Esophagus muscularis mucosa (tissue), 4 donors: ENCODE results near the gene NUP214.

Source experiments
- CTCF ChIP-seq, 3 experiments: fragments of 200-600 bp in 2 of 3; fragments of 450-650 bp in 1 of 3; sonication (generic) in 2 of 3; IDR thresholded peaks; one replicate each; pipeline ENCODE4 v1.5.1; 2017 to 2019; ENCODE audit warnings: antibody characterized with exemption in 3 of 3, mild to moderate bottlenecking in 2 of 3, moderate library complexity in 1 of 3
- EP300 ChIP-seq: sonication (generic); formaldehyde crosslinking; IDR thresholded peaks from one replicate; pipeline ENCODE4 v1.6.1; 2017; ENCODE audit warnings: antibody characterized with exemption
- POLR2A ChIP-seq: fragments of 450-650 bp; IDR thresholded peaks from one replicate; pipeline ENCODE4 v1.6.1; 2017; ENCODE audit warnings: antibody characterized with exemption, moderate library complexity, mild to moderate bottlenecking, low read depth
- POLR2AphosphoS5 ChIP-seq, 2 donors: sonication (generic); formaldehyde crosslinking; IDR thresholded peaks; one replicate each; pipeline ENCODE4 v1.6.1; 2017; ENCODE audit warnings: antibody characterized with exemption in 2 of 2

DNA sequence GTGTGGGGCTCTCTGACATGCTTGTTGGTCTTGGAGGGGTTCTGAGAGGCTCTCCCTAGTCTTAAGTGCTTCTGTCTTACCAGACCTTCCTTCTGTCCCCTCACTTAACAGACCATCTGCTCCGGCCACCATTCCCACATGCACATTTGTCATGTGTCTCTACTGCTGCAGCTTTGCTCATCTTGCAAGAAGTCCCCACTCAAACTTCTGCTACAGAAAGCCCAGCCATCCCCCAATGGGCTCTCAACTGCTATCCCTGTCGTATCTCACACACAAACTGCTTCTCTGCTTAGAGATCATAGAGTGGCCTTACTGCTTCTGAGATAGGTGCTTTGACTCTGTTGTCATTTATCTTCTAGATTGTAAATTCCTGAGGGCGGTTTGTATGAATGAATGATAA, 69.4 kb downstream of the NUP214 start:
- no peak for TF ChIP-seq CTCF (IDR thresholded peaks at IDR 0.05)
- TF ChIP-seq POLR2A, result no peak
- no peak for TF ChIP-seq POLR2AphosphoS5 (IDR thresholded peaks at IDR 0.05)
- TF ChIP-seq EP300, result no peak
